GM12892 (cell line): ENCODE results near the gene REEP1.

Source experiments
- POLR2A ChIP-seq: IDR thresholded peaks from 2 replicates; pipeline ENCODE4 v1.6.1; 2011; ENCODE audit warnings: low read depth, low read length, control low read depth
- POLR2AphosphoS5 ChIP-seq: IDR thresholded peaks from 2 replicates; pipeline ENCODE4 v1.6.1; 2011; ENCODE audit warnings: low read depth, low read length, control low read depth

GRCh38 chr2:86332654-86333053, 4.8 kb downstream of the REEP1 start:
- TF ChIP-seq POLR2AphosphoS5 = no peak
- no peak for TF ChIP-seq POLR2A
